ENCODE measurements around the gene CLDN10.

DNA sequence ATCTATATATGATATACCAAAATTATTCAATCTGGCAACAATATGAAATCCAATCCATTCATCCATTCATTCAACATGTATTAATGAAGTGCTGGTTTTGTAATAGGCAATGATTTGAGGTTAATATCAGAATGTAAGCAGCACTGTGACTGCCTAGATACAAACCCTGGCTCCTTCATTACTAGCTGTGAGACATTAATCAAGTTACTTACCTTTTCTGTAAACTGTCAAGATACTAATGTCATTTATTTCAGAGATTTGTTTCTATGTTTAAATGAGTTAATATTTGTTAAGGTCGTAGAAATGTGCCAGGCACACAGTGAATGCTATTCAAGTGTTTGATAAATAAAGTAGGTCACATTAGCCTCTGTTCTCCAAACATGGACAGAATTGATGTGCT, 40.9 kb downstream of the CLDN10 start:
- TF ChIP-seq, protein P1, sequence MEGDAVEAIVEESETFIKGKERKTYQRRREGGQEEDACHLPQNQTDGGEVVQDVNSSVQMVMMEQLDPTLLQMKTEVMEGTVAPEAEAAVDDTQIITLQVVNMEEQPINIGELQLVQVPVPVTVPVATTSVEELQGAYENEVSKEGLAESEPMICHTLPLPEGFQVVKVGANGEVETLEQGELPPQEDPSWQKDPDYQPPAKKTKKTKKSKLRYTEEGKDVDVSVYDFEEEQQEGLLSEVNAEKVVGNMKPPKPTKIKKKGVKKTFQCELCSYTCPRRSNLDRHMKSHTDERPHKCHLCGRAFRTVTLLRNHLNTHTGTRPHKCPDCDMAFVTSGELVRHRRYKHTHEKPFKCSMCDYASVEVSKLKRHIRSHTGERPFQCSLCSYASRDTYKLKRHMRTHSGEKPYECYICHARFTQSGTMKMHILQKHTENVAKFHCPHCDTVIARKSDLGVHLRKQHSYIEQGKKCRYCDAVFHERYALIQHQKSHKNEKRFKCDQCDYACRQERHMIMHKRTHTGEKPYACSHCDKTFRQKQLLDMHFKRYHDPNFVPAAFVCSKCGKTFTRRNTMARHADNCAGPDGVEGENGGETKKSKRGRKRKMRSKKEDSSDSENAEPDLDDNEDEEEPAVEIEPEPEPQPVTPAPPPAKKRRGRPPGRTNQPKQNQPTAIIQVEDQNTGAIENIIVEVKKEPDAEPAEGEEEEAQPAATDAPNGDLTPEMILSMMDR (IDR thresholded peaks at IDR 0.05), result no peak
- no peak for TF ChIP-seq POLR2A (IDR thresholded peaks at IDR 0.05)
